ENCODE data around the gene HNRNPA3. TPM values are rescaled to one million over a fixed set of nuclear protein-coding genes. Genes with fewer than 3 reads are reported as not detected.
A peak's percentile ranks its signal among the peaks of the same experiment; 100 is the strongest.

Gene HNRNPA3
- total and polyA plus RNA-seq, 2 donors (not counting 3 experiments of a cell fraction or from before 2014, with no cell fraction given): 57.5 to 316 TPM

- POLR2A ChIA-PET: interaction anchor here (1.1 to 2.1 kb wide), 3 partner anchors 46 to 99 kb away, joined by 3 to 10 read pairs (median 4); partner anchors contain the start of gene NFE2L2
- Histone ChIP-seq H3K27me3 (ENCODE audit: control insufficient read depth in 2 of 2, insufficient read depth in 2 of 2, low read length in 2 of 2) (no peaks in the 10 kb centered on the region), H3K9me3 (replicated peaks; ENCODE audit: control insufficient read depth, insufficient read depth, low read length) (no peaks in the 10 kb centered on the region), H3K9ac (replicated peaks; ENCODE audit: extremely low read depth, insufficient read depth, low read length) (peak overlapping the region; percentile 83), H3K4me3 (replicated peaks in 1 of 3; ENCODE audit: insufficient read depth in 1 of 3, low read depth in 1 of 3, low read length in 3 of 3) (peak overlapping the region in 1 of 3 experiments; percentile 34), H3K4me1 (ENCODE audit: control insufficient read depth, extremely low read depth, insufficient read depth, low read length) (peaks cover 59% of the 10 kb centered on the region), H3K4me2 (ENCODE audit: insufficient read depth, low read length) (peak overlapping the region; percentile 53), H3K9me1 (replicated peaks; ENCODE audit: control insufficient read depth, extremely low read depth, insufficient read depth, low read length) (no peaks in the 10 kb centered on the region), H3K27ac (ENCODE audit: insufficient read depth, low read depth, low read length) (peak overlapping the region; percentile 91), H2AFZ (ENCODE audit: low read depth, low read length) (peak overlapping the region; percentile 33), H4K20me1 (replicated peaks; ENCODE audit: control insufficient read depth, extremely low read depth, insufficient read depth, low read length) (no peaks in the 10 kb centered on the region), H3K79me2 (ENCODE audit: control insufficient read depth, insufficient read depth, low read length) (no peaks in the 10 kb centered on the region), H3K36me3 (ENCODE audit: control insufficient read depth in 2 of 2, extremely low read depth in 1 of 2, insufficient read depth in 2 of 2, low read length in 2 of 2) (no peaks in the 10 kb centered on the region)
- TSS peak; percentile 66 for BruUV-seq (replicated peaks)
- TF ChIP-seq POLR2A (IDR thresholded peaks at IDR 0.05; ENCODE audit: low read depth, low read length): peak; percentile 40
- peak; percentile 11 for TF ChIP-seq JUN (IDR thresholded peaks at IDR 0.05; ENCODE audit: borderline replicate concordance, insufficient read depth, insufficient read length, low read depth)
- peak; percentile 39 for TF ChIP-seq GATA2 (IDR thresholded peaks at IDR 0.05; ENCODE audit: insufficient read depth, insufficient read length, low read depth, low read length)
- no peak for TF ChIP-seq CTCF (IDR thresholded peaks at IDR 0.05; ENCODE audit: extremely low read depth in 1 of 2, insufficient read depth in 1 of 2, low read depth in 1 of 2, low read length in 2 of 2)
- peak; percentile 22 for TF ChIP-seq FOS (IDR thresholded peaks at IDR 0.05; ENCODE audit: borderline replicate concordance, insufficient read depth, low read length)
- TF ChIP-seq MAX (IDR thresholded peaks at IDR 0.05; ENCODE audit: insufficient read depth, insufficient read length): no peak
- no peak for TF ChIP-seq MYC (IDR thresholded peaks at IDR 0.05; ENCODE audit: low read depth, low read length)
- TF ChIP-seq EZH2 (IDR thresholded peaks at IDR 0.05; ENCODE audit: borderline replicate concordance, low read depth, low read length, severe bottlenecking): no peak
- no peak for TF ChIP-seq POLR2AphosphoS5 (IDR thresholded peaks at IDR 0.05; ENCODE audit: insufficient read depth, low read depth, low read length)
- peak; percentile 80 for DNase-seq (ENCODE audit: low read depth, low spot score)
- CTCF ChIA-PET: interaction anchor here (0.9 to 5.3 kb wide), 25 partner anchors 12 to 607 kb away, joined by 3 to 166 read pairs (median 15); partner anchors contain the start of genes AGPS, HNRNPA3 and NFE2L2
- dilution Hi-C loops (cut with MboI; ENCODE audit: extremely low pct_ligation_motif_present, low sequenced_read_pairs) (loop anchor here (10.0 kb wide), 2 partner anchors 89 to 229 kb away; partner anchors contain the start of gene AGPS), intact Hi-C loops (cut with micrococcal nuclease) (loop anchor here (1.0 to 10.0 kb wide), 7 partner anchors 76 to 451 kb away; a partner anchor contains a TSS)
- FAIRE-seq: peak; percentile 48
Observed at GRCh38 chr2:177165721-177166711, 46.6 kb upstream of the HNRNPA3 start.

All from endothelial cell of umbilical vein (primary cell).